HEK293 (cell line): ENCODE measurements around the gene OVOL3.

ENCODE experiments used
- BCL11B ChIP-seq: fragments of 450-650 bp; formaldehyde crosslinking; IDR thresholded peaks from 2 replicates; pipeline ENCODE4 v1.5.1; 2016; ENCODE audit warnings: low read depth, missing biosample characterization, missing genetic modification characterization
- EGR2 ChIP-seq: fragments of 450-650 bp; formaldehyde crosslinking; IDR thresholded peaks from 2 replicates; pipeline ENCODE4 v1.5.1; 2016; ENCODE audit warnings: low read depth, missing biosample characterization, missing genetic modification characterization
- GLI2 ChIP-seq: fragments of 450-650 bp; formaldehyde crosslinking; IDR thresholded peaks from 2 replicates; pipeline ENCODE4; 2017; ENCODE audit warnings: missing biosample characterization, missing genetic modification characterization, low read depth, borderline replicate concordance
- HOXC10 ChIP-seq: sonication (generic); formaldehyde crosslinking; IDR thresholded peaks from 2 replicates; pipeline ENCODE4 v1.8.1; 2023; ENCODE audit warnings: mild to moderate bottlenecking, missing genetic modification reagents
- KLF16 ChIP-seq: fragments of 450-650 bp; formaldehyde crosslinking; IDR thresholded peaks from 2 replicates; pipeline ENCODE4 v1.5.1; 2017; ENCODE audit warnings: missing biosample characterization, missing genetic modification characterization
- KLF7 ChIP-seq: fragments of 450-650 bp; formaldehyde crosslinking; IDR thresholded peaks from 2 replicates; pipeline ENCODE4 v1.5.1; 2016; ENCODE audit warnings: missing biosample characterization, missing genetic modification characterization, borderline replicate concordance
- KLF9 ChIP-seq: fragments of 450-650 bp; formaldehyde crosslinking; IDR thresholded peaks from 2 replicates; pipeline ENCODE4 v1.5.1; 2016; ENCODE audit warnings: missing biosample characterization, missing genetic modification characterization, low read depth
- MYNN ChIP-seq: fragments of 450-650 bp; formaldehyde crosslinking; IDR thresholded peaks from 2 replicates; pipeline ENCODE4 v1.5.1; 2016; ENCODE audit warnings: missing biosample characterization, missing genetic modification characterization, borderline replicate concordance
- SP2 ChIP-seq: fragments of 450-650 bp; formaldehyde crosslinking; IDR thresholded peaks from 2 replicates; pipeline ENCODE4 v1.5.1; 2016; ENCODE audit warnings: missing biosample characterization, missing genetic modification characterization
- SP7 ChIP-seq: fragments of 450-650 bp; formaldehyde crosslinking; IDR thresholded peaks from 2 replicates; pipeline ENCODE4 v1.5.1; 2016; ENCODE audit warnings: missing biosample characterization, missing genetic modification characterization
- ZBTB48 ChIP-seq: fragments of 450-650 bp; formaldehyde crosslinking; IDR thresholded peaks from 2 replicates; pipeline ENCODE4 v1.5.1; 2016; ENCODE audit warnings: missing biosample characterization, missing genetic modification characterization
- ZBTB8A ChIP-seq: fragments of 450-650 bp; formaldehyde crosslinking; IDR thresholded peaks from 2 replicates; pipeline ENCODE4 v1.5.1; 2016; ENCODE audit warnings: missing biosample characterization, missing genetic modification characterization
- ZEB2 ChIP-seq: fragments of 450-650 bp; formaldehyde crosslinking; IDR thresholded peaks from 2 replicates; pipeline ENCODE4 v1.5.1; 2016; ENCODE audit warnings: missing biosample characterization, missing genetic modification characterization
- ZFHX2 ChIP-seq: fragments of 450-650 bp; formaldehyde crosslinking; conservative IDR thresholded peaks from 2 replicates; pipeline ENCODE4 v1.5.1; 2016; ENCODE audit warnings: missing biosample characterization, missing genetic modification characterization
- ZFP37 ChIP-seq: fragments of 450-650 bp; formaldehyde crosslinking; IDR thresholded peaks from 2 replicates; pipeline ENCODE4 v1.5.1; 2016; ENCODE audit warnings: missing biosample characterization, missing genetic modification characterization
- ZFP41 ChIP-seq: fragments of 450-650 bp; formaldehyde crosslinking; IDR thresholded peaks from 2 replicates; pipeline ENCODE4 v1.5.1; 2016; ENCODE audit warnings: missing biosample characterization, missing genetic modification characterization, borderline replicate concordance
- ZNF121 ChIP-seq: fragments of 450-650 bp; formaldehyde crosslinking; IDR thresholded peaks from 2 replicates; pipeline ENCODE4 v1.5.1; 2016; ENCODE audit warnings: missing biosample characterization, missing genetic modification characterization
- ZNF132 ChIP-seq: fragments of 450-650 bp; formaldehyde crosslinking; IDR thresholded peaks from 2 replicates; pipeline ENCODE4 v1.5.1; 2017; ENCODE audit warnings: missing biosample characterization, missing genetic modification characterization, borderline replicate concordance
- ZNF138 ChIP-seq: fragments of 450-650 bp; formaldehyde crosslinking; IDR thresholded peaks from 2 replicates; pipeline ENCODE4 v1.5.1; 2016; ENCODE audit warnings: missing biosample characterization, missing genetic modification characterization, borderline replicate concordance
- ZNF146 ChIP-seq: fragments of 450-650 bp; formaldehyde crosslinking; IDR thresholded peaks from 2 replicates; pipeline ENCODE4 v1.5.1; 2016; ENCODE audit warnings: missing biosample characterization, missing genetic modification characterization
- ZNF184 ChIP-seq: fragments of 450-650 bp; IDR thresholded peaks from 2 replicates; pipeline ENCODE4 v1.5.1; 2018; ENCODE audit warnings: missing biosample characterization, mild to moderate bottlenecking, missing genetic modification characterization
- ZNF2 ChIP-seq: fragments of 450-650 bp; formaldehyde crosslinking; IDR thresholded peaks from 2 replicates; pipeline ENCODE4 v1.5.1; 2016; ENCODE audit warnings: missing biosample characterization, missing genetic modification characterization
- ZNF391 ChIP-seq: fragments of 450-650 bp; formaldehyde crosslinking; IDR thresholded peaks from 2 replicates; pipeline ENCODE4 v1.5.1; 2016; ENCODE audit warnings: low read depth, missing biosample characterization, missing genetic modification characterization, borderline replicate concordance
- ZNF416 ChIP-seq: fragments of 450-650 bp; formaldehyde crosslinking; IDR thresholded peaks from 2 replicates; pipeline ENCODE4 v1.5.1; 2016; ENCODE audit warnings: missing biosample characterization, missing genetic modification characterization
- ZNF610 ChIP-seq: fragments of 450-650 bp; formaldehyde crosslinking; IDR thresholded peaks from 2 replicates; pipeline ENCODE4 v1.5.1; 2016; ENCODE audit warnings: missing biosample characterization, missing genetic modification characterization, borderline replicate concordance
- ZNF626 ChIP-seq: fragments of 450-650 bp; sonication (Bioruptor Pico); formaldehyde crosslinking; IDR thresholded peaks from 2 replicates; pipeline ENCODE4 v1.5.1; 2018; ENCODE audit warnings: missing biosample characterization, missing genetic modification characterization, inconsistent platforms
- ZNF830 ChIP-seq: fragments of 450-650 bp; IDR thresholded peaks from 2 replicates; pipeline ENCODE4 v1.5.0; 2018; ENCODE audit warnings: missing biosample characterization, missing genetic modification characterization, low read depth, mild to moderate bottlenecking, moderate library complexity
- ZNF837 ChIP-seq: fragments of 450-650 bp; formaldehyde crosslinking; IDR thresholded peaks from 2 replicates; pipeline ENCODE4 v1.5.1; 2016; ENCODE audit warnings: missing biosample characterization, missing genetic modification characterization
- ZSCAN30 ChIP-seq: fragments of 450-650 bp; IDR thresholded peaks from 2 replicates; pipeline ENCODE4 v1.5.1; 2018; ENCODE audit warnings: missing biosample characterization, mild to moderate bottlenecking, missing genetic modification characterization, moderate library complexity
- TF ChIP-seq, protein P1 (sequence below): fragments of 450-650 bp; formaldehyde crosslinking; IDR thresholded peaks from 2 replicates; pipeline ENCODE4 v1.5.1; 2016; ENCODE audit warnings: missing biosample characterization, missing genetic modification characterization
- TF ChIP-seq, protein P2 (sequence below): IDR thresholded peaks from 2 replicates; pipeline ENCODE4 v1.6.1; 2011; ENCODE audit warnings: mild to moderate bottlenecking, low read depth, low read length, borderline replicate concordance
- TF ChIP-seq, protein P3 (sequence below): fragments of 450-650 bp; formaldehyde crosslinking; IDR thresholded peaks from 2 replicates; pipeline ENCODE4 v1.5.1; 2016; ENCODE audit warnings: missing biosample characterization, missing genetic modification characterization, borderline replicate concordance
- TF ChIP-seq, protein P4 (sequence below): fragments of 450-650 bp; formaldehyde crosslinking; IDR thresholded peaks from 2 replicates; pipeline ENCODE4 v1.5.1; 2016; ENCODE audit warnings: missing biosample characterization, missing genetic modification characterization

Gene OVOL3

GRCh38 chr19:36120092-36120983 lies 9.4 kb downstream of the OVOL3 start (continued):
- no peak for TF ChIP-seq HOXC10 (CRISPR knock-in tag)
- peak; percentile 61; the same call in 1 of the 2 replicates for TF ChIP-seq SP7 (tag by site-specific recombination)
- 0 out of 2 replicates have a peak, but pooled peaks have one; percentile 9 for TF ChIP-seq ZNF2 (tag by site-specific recombination)
- TF ChIP-seq ZNF626 (tag by site-specific recombination): no peak
- TF ChIP-seq, protein P1, sequence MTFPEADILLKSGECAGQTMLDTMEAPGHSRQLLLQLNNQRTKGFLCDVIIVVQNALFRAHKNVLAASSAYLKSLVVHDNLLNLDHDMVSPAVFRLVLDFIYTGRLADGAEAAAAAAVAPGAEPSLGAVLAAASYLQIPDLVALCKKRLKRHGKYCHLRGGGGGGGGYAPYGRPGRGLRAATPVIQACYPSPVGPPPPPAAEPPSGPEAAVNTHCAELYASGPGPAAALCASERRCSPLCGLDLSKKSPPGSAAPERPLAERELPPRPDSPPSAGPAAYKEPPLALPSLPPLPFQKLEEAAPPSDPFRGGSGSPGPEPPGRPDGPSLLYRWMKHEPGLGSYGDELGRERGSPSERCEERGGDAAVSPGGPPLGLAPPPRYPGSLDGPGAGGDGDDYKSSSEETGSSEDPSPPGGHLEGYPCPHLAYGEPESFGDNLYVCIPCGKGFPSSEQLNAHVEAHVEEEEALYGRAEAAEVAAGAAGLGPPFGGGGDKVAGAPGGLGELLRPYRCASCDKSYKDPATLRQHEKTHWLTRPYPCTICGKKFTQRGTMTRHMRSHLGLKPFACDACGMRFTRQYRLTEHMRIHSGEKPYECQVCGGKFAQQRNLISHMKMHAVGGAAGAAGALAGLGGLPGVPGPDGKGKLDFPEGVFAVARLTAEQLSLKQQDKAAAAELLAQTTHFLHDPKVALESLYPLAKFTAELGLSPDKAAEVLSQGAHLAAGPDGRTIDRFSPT (tag by site-specific recombination): no peak
- no peak for TF ChIP-seq ZNF138
- TF ChIP-seq MYNN (tag by site-specific recombination): no peak
- peak; percentile 36; the same call in 1 of the 2 replicates for TF ChIP-seq ZNF837 (tag by site-specific recombination)
- no peak for TF ChIP-seq ZNF184 (tag by site-specific recombination)
- no peak for TF ChIP-seq ZFP41 (tag by site-specific recombination)
- 0 out of 2 replicates have a peak, but pooled peaks have one; percentile 4 for TF ChIP-seq ZNF146 (tag by site-specific recombination)
- TF ChIP-seq, protein P2, sequence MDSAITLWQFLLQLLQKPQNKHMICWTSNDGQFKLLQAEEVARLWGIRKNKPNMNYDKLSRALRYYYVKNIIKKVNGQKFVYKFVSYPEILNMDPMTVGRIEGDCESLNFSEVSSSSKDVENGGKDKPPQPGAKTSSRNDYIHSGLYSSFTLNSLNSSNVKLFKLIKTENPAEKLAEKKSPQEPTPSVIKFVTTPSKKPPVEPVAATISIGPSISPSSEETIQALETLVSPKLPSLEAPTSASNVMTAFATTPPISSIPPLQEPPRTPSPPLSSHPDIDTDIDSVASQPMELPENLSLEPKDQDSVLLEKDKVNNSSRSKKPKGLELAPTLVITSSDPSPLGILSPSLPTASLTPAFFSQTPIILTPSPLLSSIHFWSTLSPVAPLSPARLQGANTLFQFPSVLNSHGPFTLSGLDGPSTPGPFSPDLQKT: no peak
- no peak for TF ChIP-seq ZSCAN30 (tag by site-specific recombination)
- no peak for TF ChIP-seq KLF16 (tag by site-specific recombination)
- TF ChIP-seq ZBTB8A (tag by site-specific recombination): peak; percentile 66
- TF ChIP-seq ZNF121: no peak
- TF ChIP-seq ZNF132 (tag by site-specific recombination): no peak
- no peak for TF ChIP-seq SP2
- TF ChIP-seq ZNF416 (tag by site-specific recombination): no peak
- TF ChIP-seq ZFHX2 (tag by site-specific recombination): peak; percentile 63
- TF ChIP-seq, protein P3, sequence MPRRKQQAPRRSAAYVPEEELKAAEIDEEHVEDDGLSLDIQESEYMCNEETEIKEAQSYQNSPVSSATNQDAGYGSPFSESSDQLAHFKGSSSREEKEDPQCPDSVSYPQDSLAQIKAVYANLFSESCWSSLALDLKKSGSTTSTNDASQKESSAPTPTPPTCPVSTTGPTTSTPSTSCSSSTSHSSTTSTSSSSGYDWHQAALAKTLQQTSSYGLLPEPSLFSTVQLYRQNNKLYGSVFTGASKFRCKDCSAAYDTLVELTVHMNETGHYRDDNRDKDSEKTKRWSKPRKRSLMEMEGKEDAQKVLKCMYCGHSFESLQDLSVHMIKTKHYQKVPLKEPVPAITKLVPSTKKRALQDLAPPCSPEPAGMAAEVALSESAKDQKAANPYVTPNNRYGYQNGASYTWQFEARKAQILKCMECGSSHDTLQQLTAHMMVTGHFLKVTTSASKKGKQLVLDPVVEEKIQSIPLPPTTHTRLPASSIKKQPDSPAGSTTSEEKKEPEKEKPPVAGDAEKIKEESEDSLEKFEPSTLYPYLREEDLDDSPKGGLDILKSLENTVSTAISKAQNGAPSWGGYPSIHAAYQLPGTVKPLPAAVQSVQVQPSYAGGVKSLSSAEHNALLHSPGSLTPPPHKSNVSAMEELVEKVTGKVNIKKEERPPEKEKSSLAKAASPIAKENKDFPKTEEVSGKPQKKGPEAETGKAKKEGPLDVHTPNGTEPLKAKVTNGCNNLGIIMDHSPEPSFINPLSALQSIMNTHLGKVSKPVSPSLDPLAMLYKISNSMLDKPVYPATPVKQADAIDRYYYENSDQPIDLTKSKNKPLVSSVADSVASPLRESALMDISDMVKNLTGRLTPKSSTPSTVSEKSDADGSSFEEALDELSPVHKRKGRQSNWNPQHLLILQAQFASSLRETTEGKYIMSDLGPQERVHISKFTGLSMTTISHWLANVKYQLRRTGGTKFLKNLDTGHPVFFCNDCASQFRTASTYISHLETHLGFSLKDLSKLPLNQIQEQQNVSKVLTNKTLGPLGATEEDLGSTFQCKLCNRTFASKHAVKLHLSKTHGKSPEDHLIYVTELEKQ (tag by site-specific recombination): no peak
- no peak for TF ChIP-seq BCL11B (tag by site-specific recombination)
- TF ChIP-seq ZFP37 (tag by site-specific recombination): no peak
- TF ChIP-seq GLI2 (tag by site-specific recombination): no peak
- TF ChIP-seq ZNF610: 0 out of 2 replicates have a peak, but pooled peaks have one; percentile 72
- TF ChIP-seq ZEB2 (tag by site-specific recombination): 0 out of 2 replicates have a peak, but pooled peaks have one; percentile 44
- no peak for TF ChIP-seq ZNF391 (tag by site-specific recombination)
- TF ChIP-seq, protein P4, sequence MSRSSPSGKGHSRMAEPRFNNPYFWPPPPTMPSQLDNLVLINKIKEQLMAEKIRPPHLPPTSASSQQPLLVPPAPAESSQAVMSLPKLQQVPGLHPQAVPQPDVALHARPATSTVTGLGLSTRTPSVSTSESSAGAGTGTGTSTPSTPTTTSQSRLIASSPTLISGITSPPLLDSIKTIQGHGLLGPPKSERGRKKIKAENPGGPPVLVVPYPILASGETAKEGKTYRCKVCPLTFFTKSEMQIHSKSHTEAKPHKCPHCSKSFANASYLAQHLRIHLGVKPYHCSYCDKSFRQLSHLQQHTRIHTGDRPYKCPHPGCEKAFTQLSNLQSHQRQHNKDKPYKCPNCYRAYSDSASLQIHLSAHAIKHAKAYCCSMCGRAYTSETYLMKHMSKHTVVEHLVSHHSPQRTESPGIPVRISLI (tag by site-specific recombination): no peak
- TF ChIP-seq ZNF830 (tag by site-specific recombination): no peak
- TF ChIP-seq EGR2 (tag by site-specific recombination): peak; percentile 88
- peak; percentile 44; the same call in 1 of the 2 replicates for TF ChIP-seq ZBTB48
- no peak for TF ChIP-seq KLF7
- no peak for TF ChIP-seq KLF9 (tag by site-specific recombination)
